ENCODE results near the gene GPD2.

GPD2 gene

DNA sequence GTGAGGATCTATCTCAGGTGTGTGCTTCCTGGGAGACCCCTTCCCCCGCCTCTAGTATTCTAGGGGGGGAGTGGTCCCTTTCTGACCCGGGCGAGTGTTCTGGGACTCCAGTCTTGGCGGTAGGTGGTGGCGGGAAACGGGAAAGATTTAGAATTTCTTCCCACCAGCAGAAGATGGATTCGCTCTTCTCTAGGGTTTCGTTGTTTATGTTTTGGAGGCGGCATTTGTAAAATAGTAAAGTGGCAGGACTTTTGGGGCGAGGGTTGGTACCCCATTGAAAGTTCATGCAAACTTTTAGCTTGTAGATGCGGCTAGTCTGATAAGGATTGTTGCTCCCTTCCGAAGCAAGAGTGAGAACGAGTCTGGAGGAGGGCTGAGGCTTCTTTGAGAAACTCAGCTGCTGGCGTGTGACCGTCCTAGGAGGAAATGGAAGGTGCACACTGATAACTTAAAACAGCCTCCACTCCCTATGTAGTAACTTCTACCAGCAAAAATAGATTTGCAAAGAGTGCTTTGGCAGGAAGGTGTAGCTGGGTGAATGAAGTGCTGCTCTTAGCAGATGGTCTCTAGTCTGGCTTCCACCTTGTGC is 412 bp downstream of the GPD2 start:
- no peak for DNase-seq (ENCODE audit: low read depth in 2 of 2)

DNA sequence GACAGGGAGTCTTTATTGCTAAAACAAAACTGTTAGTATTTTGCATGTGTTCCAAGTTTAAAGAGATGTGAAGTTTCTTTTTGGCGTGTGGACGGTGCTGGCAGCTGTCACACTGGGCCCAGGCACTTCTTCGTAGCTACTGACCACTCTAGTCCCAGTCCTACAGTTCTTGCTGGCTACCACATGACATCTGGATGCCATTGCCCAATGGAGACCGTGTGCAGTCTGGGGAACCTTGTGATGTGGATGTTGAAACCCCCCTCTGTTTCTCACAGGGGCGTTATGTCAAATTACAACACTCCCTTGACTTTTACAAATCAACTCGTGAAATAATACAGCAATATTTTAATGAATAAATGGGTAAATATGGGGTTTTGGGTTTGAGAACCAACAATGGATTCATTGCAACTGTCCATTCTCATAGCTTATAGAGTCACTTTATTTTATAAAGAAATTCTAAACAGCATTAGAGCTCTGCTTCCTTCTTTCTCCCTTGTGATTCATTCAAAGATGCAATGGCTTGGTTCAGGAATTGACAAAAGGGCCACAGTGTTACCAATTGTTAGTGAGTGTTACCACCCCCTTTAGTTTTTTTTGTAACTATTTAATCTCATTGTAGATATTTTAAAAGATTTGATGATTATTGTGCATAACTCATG is 1.2 kb downstream of the GPD2 start:
- no peak for DNase-seq (ENCODE audit: low read depth in 2 of 2)

- DNase-seq (ENCODE audit: low read depth in 2 of 2) = no peak
Measured at GRCh38 chr2:156437931-156438410, 1.8 kb downstream of the GPD2 start.

DNA sequence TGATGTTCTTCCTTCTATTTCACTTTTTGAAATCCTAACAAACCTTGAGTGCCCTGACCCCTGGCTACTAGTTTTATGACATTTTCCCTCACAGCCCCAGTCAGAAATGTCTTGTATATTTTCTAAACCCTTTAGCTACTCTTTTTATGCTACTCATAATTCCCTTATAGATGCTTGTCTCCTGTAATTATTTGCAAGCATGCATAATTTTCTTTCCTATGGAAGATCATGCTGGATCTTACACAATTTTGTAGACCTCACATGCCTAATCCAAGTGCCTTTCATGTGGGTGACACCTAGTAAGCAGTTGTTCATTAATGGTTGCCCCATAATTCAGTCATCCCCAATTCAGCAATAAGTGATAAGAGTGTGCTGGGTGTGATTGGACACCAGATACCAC is 6.9 kb downstream of the GPD2 start:
- no peak for DNase-seq (ENCODE audit: low read depth in 2 of 2)

- no peak for DNase-seq (ENCODE audit: low read depth in 2 of 2)
Measured at GRCh38 chr2:156445296-156446220, 9.4 kb downstream of the GPD2 start.

GRCh38 chr2:156447761-156448160 is 11.6 kb downstream of the GPD2 start:
- no peak for DNase-seq (ENCODE audit: low read depth in 2 of 2)

DNA sequence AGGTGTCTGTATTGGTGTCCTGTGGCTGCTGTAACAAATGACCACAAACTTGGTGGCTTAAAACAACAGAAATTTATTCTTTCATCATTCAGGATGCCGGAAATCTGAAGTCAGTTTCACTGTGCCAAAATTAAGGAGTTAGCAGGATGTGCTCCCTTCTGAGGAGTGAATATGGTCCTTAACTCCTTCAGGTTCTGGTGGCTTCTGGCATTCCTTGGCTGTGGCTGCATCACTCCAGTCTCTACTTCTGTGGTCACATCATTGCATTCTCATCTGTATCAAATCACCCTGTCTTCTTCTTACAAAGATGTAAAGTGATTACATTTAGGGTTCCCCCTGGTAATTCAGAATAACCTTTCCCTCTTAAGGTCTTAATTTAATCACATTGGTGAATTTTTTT is 12.6 kb downstream of the GPD2 start:
- DNase-seq (ENCODE audit: low read depth in 2 of 2) = no peak

DNA sequence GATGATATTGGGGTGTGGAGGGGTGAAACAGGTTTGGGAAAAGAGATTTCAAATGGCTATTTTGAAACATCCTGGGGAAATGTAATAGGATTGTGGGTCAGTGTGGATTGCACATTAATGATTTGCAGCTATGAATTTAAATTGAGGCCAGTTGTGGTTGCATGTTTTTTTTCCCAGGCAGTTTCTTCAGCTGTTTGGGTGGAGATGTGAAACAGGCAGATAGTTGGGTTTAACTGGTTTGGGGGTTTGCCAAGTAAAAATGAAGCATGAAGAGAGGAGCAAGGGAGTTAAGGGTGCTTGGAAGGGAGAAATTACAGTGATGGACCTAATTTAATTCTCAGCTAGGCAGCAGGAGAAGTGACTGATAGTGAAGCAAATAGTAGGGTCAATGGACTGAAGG is 16.8 kb downstream of the GPD2 start:
- no peak for DNase-seq (ENCODE audit: low read depth in 2 of 2)

- DNase-seq (ENCODE audit: low read depth in 2 of 2) = no peak
Measured at GRCh38 chr2:156455361-156455975, 19.3 kb downstream of the GPD2 start.

- no peak for DNase-seq (ENCODE audit: low read depth in 2 of 2)
Measured at GRCh38 chr2:156456616-156457015, 20.4 kb downstream of the GPD2 start.

DNA sequence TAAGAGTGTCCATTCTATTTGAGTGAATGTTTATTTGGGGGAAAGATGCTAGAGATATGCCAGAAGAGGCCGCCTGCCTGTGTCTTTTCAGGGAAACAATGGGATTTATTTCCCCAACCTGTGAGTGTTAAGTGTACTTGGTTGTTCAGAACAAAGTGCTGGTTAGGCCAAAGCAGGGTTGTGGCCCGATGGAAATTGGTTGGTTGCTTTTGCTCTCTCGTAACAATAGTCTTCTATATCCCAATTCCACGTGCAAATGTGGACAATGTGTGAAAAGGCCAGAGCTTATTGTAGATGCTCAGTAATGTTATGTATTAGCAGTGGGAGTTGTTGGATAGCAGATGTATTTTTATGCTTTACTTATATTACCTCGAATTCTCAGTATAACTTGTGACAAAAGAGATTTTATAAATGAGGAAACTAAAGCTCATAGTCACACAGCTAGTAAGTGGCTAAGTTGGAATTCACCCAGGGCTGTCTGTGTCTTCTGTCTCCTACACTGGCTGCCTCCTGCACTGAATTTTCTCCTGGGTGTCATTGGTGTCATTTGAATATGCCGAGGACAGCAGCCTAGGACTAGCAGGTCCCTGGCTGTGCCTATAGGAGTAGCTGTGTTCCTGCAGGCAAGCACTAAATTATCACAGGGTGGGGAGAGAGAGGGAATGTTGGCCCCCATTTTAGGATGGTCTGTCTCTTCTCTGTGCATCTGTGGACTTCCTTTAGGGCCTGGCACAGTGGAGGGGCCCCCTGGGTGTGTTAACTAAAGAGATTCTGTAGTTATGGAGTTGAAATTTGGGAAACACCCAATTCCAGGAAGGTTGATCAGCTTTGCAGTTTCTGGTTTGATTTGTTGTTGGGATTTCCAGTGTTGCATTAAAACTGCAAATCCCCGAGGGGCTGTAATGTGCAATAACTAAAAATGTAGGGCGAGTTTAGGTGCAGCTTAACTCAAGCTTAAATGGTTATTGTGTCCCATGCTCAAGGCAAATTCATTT is 21.6 kb downstream of the GPD2 start:
- no peak for DNase-seq (ENCODE audit: low read depth in 2 of 2)

DNA sequence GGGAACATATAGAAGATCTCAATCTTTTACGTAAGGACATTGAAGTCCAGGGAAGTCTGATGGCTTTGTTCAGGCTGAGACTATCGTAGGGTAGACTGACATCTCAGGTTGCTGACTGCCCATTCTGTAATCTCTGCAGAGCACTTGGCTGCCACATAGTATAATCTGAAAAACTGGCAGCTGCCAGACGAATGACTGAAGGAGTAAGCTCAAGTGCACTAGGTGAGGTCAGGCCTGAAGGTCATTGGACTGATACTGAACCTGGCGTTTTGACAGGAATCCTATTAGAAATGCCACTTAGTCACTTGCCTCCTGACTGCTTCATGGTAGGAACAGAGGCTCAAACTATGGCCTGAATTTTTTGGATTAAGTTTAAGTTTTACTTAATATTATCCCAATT is 23.5 kb downstream of the GPD2 start:
- no peak for DNase-seq (ENCODE audit: low read depth in 2 of 2)

- DNase-seq (ENCODE audit: low read depth in 2 of 2) = no peak
Measured at GRCh38 chr2:156464106-156464505, 27.9 kb downstream of the GPD2 start.

DNA sequence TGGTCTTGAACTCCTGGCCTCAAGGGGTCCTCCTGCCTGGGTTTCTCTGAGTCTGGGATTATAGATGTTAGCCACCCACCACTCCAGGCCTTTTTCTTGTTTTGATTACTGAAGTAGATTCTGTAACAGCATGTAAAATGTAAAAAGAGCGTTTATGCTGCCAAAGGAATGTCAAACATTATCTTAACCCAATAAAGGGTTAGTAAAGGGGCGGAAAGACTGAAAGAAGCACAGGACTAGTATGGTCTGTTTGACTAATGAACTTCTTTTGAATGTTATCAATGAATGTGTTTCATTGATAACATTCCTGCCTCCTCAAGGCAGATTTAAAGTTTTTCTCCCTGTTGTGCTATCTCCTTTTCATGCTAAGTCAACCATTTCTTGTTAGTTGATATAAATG is 29.4 kb downstream of the GPD2 start:
- DNase-seq (ENCODE audit: low read depth in 2 of 2) = no peak

DNA sequence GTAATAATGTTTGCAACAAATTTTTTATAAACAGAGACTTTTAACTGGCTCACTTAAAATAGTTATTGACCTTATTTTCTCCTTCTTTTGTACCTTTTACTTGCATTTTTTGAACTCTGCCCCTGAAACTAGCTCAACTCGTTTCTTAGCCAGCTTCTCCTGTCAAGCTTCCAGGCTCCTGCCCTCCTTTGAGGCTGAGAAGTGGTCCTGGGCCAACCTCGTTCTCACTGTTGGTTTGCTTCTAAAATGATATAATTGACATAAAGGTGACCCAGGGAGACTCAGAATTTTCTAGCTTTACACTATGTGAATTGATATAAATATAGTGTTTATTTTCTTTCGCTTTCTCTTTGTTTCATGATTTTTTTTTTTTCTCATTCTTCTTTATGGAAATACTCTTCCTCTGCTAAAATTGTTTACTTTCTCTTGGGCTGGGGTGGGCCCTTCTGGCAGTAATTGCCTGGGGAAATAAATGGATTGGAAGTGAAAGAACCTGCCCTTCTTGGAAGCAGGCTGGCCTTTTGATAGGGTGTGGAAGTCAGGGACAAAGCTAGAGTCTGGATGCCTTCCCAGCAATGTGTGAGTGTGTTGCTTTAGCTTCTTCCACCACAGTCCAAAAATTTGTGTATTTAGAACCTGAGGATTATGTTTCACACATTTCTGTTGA is 30.7 kb downstream of the GPD2 start:
- no peak for DNase-seq (ENCODE audit: low read depth in 2 of 2)

DNA sequence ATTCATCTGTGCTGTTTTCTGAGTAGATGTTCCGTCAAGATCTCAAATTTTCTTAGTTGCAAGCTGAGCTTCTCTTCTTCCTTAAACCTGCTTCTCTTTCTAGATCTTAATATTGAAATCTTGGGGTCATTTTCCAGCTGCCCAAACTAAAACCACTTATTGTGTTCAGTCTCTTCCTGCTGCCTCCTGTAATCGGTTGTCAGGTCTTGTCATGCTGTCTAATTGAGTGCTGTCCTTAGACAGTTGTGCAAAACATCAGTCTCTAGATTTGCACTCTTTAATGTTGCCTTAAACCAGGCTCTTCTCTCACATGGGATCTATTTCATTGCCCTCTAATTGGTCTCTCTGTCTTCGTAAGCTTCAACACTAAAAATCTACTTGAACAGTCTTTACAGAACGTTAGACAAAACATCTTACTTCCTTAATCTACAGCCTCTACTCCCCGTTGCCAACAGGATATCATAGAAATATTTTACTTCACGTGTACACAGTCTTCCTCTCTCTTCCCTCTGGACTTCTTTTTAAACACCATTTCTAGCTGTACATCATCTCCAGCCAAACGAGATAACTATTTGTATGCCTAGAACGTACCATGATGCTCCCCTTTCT is 34.9 kb downstream of the GPD2 start:
- no peak for DNase-seq (ENCODE audit: low read depth in 2 of 2)

DNA sequence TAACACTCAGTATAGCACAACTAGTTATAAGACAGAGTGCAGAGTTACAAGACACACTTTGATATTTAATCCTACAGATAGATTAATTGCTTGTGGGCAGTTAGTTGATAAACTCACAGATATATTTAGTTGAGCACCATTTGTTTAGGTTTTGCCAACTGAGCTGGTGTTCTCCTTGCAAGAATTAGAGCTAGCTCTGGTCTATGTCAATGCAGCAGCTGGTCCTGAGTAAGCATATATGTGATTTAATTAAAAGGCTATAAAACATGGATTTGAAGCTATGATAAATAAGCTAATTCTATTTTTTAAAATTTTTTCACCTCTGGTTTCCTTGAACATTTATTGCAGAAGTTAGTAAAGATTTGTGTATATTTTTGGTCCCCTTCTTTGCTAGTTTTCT is 35.6 kb downstream of the GPD2 start:
- no peak for DNase-seq (ENCODE audit: low read depth in 2 of 2)

DNA sequence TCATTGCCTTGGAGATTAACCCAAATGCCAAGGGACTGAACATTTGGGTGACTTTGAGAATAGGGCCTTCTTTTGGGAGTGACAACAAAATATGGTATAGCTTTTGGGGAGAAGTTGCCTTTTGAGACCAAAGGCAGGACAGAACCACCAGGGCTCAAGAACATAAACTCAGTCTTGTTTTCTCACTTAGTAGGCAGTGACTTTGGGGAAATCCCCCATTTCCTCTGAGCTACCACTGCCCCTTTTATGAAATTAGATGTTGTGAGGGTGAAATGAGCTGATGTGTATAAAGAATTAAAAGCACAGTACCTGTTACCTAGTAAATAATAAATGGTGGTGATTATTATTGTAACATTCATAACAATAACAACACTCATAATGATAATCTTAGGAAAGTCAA is 36.5 kb downstream of the GPD2 start:
- no peak for DNase-seq (ENCODE audit: low read depth in 2 of 2)

DNA sequence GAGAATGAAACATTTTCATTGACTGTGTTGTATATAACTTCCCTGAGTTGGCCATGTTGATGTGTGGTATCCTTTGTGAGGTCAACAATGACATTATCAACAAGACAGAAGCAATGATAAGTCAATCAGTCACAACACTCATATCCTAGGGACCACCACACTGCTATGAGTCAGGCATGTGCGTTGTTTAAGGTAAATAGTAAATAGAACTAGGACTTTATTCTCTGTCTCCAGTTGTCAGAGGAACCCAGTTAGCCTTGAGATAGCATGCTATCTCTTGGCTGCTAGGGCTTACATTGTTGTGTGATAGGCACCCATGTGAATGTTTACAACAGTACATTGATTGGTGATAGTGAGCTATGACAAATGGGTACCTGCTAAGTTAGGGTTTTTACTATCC is 37.3 kb downstream of the GPD2 start:
- no peak for DNase-seq (ENCODE audit: low read depth in 2 of 2)

GRCh38 chr2:156474401-156474800 is 38.2 kb downstream of the GPD2 start:
- DNase-seq (ENCODE audit: low read depth in 2 of 2) = no peak

All from stimulated activated CD4-positive, alpha-beta T cell treated with anti-CD3 and anti-CD28 coated beads, Interleukin-12 subunit alpha, Interleukin-12 subunit beta, amount 100 ng/mL, for 24 hours (primary cell).